T-helper 1 cell treated with Interleukin-12 subunit alpha and Interleukin-12 subunit beta and Interleukin-4 antibody, amounts not matched to agents 30 ng/mL and 1 ng/mL, for 36 hours (primary cell): ENCODE measurements around the gene EIF4E2. TPM values are rescaled to one million over a fixed set of nuclear protein-coding genes. Genes with fewer than 3 reads are reported as not detected.

Experiments
- intact Hi-C: fragments of 100-400 bp; cut with micrococcal nuclease; formaldehyde crosslinking; loops from one replicate; pipeline ENCODE4 v1.15.1; 2024
- total RNA-seq: library from RNA; stranded (reverse); gene quantifications from 2 replicates; pipeline ENCODE4 v1.2.3, GENCODE V29; 2022

EIF4E2 gene
- total RNA-seq, 1 donor from 2014 or later: 88.7 TPM

- intact Hi-C loops: no loop called here
Observed at GRCh38 chr2:232588680-232589585, 38.4 kb downstream of the EIF4E2 start.

DNA sequence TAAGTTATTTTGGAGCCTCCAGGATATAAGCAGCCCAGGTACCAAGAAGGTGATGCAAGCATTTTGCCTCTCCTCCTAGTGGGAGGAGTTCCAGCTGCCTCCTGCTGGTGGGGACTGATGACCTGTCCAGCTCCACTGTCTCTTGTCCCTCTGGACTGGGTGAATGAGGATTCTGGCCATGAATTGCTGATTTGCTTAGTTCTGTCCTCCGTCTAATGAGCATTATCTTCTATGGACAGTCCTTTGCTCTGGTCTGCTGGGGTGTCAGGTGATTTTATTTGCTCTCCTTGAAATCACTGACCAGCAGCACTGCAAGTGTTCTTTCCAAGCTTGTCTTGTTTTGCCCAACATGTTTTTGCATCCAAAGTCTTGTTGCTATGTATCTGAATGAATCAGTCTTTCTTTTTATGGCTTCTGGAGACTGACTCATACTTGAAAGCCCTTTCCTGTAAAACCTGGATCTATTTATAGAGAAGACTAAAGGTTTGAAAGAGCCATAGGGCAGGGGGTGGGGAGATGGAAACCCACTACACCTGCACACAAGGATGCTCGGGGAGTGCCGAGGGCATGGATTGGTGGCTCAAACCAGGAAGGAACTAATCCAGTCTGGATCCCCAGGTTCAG is 42.4 kb downstream of the EIF4E2 start:
- intact Hi-C loops: no loop called here

- intact Hi-C loops: no loop called here
Observed at GRCh38 chr2:232593982-232594381, 43.5 kb downstream of the EIF4E2 start.

DNA sequence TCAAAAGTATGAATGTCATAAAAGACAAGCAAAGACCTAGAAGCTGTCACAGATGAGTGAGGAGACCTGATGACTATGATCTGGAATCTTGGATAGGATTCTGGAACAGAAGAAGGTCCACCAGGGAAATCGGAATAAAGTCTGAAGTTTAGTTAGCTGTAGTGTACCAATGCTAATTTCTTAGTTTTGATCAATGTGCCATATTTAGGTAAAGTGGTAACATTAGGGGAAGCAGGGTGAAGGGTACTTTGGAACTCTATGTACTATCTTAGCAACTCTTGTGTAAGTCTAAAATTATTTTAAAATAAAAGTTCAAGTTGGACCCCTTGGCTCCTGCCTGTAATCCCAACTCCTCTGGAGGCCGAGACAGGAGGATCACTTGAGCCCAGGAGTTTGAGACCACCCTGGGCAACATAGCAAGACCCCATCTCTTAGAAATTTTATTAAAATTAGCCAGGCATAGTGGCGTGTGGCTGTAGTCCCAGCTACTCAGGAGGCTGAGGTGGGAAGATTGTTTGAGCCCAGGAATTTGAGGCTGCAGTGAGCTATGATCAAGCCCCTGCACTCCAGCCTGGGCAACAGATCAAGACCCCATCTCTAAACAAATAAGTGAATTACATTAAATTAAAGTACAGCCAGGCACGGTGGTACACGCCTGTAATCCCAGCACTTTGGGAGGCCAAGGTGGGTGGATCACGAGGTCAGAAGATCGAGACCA is 47.0 kb downstream of the EIF4E2 start:
- intact Hi-C loops: no loop called here

GRCh38 chr2:232598293-232598692 is 47.8 kb downstream of the EIF4E2 start:
- intact Hi-C loops: no loop called here

DNA sequence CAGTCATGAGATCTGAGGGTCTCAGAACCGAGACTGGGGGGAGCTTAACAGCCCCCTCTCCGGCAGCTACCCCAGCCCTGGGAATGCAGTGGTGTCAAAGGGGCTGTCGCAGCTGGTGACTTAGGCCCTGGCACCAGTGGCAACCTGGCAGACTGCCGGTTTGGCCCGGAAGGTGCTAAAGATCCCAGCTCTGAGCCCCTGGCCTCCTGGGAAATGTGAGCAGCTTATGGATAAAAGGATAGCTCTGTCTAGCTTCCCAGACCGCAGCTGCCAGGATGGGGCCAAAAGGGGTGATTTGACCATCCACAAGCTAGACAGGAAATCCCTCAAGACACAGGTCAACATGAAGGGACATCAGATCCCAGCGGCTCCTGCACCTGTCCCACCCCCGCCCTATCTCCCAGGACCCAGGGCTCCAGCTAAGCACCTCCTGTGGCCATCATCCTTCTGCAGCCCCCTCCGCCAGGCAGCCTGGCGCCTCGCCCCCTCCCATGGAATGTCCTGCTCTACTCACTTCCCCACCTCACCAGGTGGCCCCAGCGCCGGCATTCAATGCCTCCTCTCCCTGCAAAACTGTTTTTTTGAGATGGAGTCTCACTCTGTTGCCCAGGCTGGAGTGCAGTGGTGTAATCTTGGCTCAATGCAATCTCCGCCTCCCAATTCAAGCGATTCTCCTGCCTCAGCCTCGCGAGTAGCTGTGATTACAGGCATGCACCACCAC is 49.7 kb downstream of the EIF4E2 start:
- intact Hi-C loops: loop anchor here (10.0 kb wide), 3 partner anchors 185 to 825 kb away; no protein-coding TSS in a partner anchor

- intact Hi-C loops: loop anchor here (10.0 kb wide), 3 partner anchors 182 to 822 kb away; no protein-coding TSS in a partner anchor
Observed at GRCh38 chr2:232603283-232603682, 52.8 kb downstream of the EIF4E2 start.

DNA sequence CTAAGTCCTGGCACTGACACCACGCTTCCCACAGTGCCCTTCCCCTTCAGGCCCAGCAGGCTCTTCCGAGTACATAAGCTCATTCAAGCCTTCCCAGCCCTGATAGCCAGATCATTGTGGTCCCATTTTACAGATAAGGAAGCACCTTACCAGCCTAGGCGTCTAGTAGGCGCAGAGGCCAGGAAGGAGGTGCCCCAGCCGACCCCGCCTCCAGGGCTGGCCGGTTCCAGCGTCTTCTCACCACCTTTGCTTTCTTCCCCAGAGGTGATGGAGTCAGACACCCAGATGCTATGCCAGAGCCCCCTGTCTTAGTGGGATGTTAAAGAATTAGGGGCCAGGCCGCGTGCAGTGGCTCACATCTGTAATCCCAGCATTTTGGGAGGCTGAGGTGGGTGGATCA is 54.0 kb downstream of the EIF4E2 start:
- intact Hi-C loops: loop anchor here (10.0 kb wide), 3 partner anchors 180 to 820 kb away; no protein-coding TSS in a partner anchor

GRCh38 chr2:232607011-232607410 is 56.5 kb downstream of the EIF4E2 start:
- intact Hi-C loops: loop anchor here (2.0 to 10.0 kb wide), 7 partner anchors 178 to 1245 kb away; partner anchors contain the start of gene HJURP

GRCh38 chr2:232609607-232610006 is 59.1 kb downstream of the EIF4E2 start:
- intact Hi-C loops: loop anchor here (5.0 to 10.0 kb wide), 6 partner anchors 175 to 1243 kb away; partner anchors contain the start of gene HJURP

- intact Hi-C loops: no loop called here
Observed at GRCh38 chr2:232610081-232610480, 59.6 kb downstream of the EIF4E2 start.

DNA sequence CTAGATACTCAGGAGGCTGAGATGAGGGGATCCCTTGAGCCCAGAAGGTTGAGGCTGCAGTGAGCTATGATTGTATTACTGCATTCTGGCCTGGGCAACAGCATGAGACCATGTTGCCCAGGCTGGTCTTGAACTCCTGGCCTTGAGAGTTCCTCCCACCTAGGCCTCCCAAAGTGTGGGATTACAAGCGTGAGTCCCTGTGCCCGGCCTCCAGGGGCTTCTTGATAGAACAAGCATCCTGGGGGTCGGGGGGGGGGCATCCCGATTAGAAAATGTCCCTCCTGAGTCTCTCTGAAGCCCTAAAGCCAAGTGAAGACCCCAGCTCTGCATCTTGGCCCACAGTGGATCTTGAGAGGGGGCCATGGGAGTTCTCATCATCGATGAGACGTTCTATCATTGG is 60.6 kb downstream of the EIF4E2 start:
- intact Hi-C loops: no loop called here

DNA sequence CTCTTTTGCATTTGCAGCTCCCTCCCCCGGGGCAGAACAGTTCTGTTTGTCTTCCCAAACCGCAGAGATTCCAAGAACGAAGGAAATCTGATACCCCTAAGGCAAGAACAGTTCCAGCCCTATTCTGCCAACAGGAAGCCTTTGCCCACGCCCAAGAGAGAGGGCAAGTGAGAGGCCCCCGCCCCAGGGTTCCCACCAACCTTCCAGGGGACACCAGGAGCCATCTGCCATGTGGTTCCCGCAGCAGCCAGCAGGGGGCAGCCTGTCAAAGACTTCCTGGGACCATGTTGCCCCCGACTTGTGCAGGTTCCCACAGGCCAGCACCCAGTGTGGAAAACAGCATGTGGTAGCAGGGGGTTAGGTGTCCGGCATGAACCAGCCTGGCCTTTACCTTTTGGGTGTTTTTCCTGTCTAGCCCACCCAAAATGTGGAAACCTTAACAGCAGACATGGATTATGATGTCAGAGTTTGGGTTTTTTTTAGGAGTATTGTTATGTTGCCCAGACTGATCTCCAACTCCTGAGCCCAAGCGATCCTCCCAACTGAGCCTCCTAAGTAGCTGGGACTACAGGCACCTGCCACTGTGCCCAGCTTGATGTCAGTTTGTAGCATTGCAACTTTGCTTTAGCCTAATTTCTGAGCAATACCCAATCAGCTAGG is 61.2 kb downstream of the EIF4E2 start:
- intact Hi-C loops: no loop called here

DNA sequence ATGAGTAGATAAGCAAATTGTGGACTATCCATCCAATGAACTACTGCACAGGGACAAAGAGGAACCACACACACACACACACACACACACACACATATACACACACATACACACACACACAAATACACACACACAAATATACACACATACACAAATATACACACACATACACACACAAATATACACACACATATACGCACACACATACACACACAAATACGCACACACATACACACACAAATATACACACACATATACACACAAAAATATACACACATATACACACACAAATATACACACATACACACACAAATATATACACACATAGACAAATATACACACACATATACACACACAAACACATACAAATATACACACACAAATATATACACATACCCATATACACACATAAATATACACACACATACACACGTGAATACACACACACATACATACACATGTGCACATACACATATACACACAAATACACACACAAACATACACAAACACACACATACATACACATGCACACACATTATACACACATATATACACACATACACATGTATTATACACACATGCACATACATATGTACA is 63.1 kb downstream of the EIF4E2 start:
- intact Hi-C loops: no loop called here

DNA sequence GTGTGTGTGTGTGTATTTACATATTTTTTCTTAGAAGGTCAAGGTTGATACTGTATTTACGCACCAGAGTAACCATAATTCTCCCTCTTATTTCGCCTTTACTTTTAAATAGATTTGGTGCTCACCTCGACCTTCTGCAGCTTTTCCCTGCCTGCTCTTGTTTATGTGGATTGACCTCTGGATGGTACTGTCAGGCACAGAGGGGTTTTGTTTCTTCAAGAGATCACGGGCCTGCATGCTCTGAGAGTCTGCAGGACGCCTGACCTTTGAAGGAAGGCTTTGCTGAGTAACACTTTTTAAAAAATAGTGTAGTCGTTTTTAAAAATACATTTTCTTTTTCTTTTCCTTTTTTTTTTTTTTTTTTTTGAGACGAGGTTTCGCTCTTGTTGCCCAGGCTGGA is 64.8 kb downstream of the EIF4E2 start:
- intact Hi-C loops: no loop called here

Other genes starting within 250 kb of the EIF4E2 start
- gene ALPP, start 171.9 kb upstream of the EIF4E2 start, total RNA-seq: not detected in 2 replicates
- gene ALPG, start 143.8 kb upstream of the EIF4E2 start, total RNA-seq: not detected in 2 replicates
- not detected in 2 replicates for gene ALPI, start 94.5 kb upstream of the EIF4E2 start, total RNA-seq
- not detected in 2 replicates for gene ECEL1, start 62.9 kb upstream of the EIF4E2 start, total RNA-seq
- gene PRSS56, start 30.3 kb upstream of the EIF4E2 start, total RNA-seq: not detected in 2 replicates
- not detected in 2 replicates for gene CHRND, start 24.5 kb upstream of the EIF4E2 start, total RNA-seq
- not detected in 2 replicates for gene CHRNG, start 11.0 kb upstream of the EIF4E2 start, total RNA-seq
- gene TIGD1, start 132 bp upstream of the EIF4E2 start, total RNA-seq: 7.1 and 8.2 TPM in 2 replicates
- gene EFHD1, start 82.9 kb downstream of the EIF4E2 start, total RNA-seq: 0.86 and 1.3 TPM in 2 replicates
- gene GIGYF2, start 146.6 kb downstream of the EIF4E2 start, total RNA-seq: 75.2 and 75.7 TPM in 2 replicates
- 0.12 TPM in 1 of 2 replicates, not detected in the other for gene KCNJ13, start 225.9 kb downstream of the EIF4E2 start, total RNA-seq